ENCODE data around the gene ST3GAL3. TPM values are rescaled to one million over a fixed set of nuclear protein-coding genes. Genes with fewer than 3 reads are reported as not detected.

The ST3GAL3 gene
- polyA plus RNA-seq, 1 of the 3 experiments (the other 2 are of a cell fraction) = 20.6 TPM

- ChIA-PET CTCF (interaction anchor here (1.1 kb wide), 1 partner anchor 25 kb away, joined by 3 read pairs; no protein-coding TSS in a partner anchor), POLR2A (no interaction called here)
- H2AFZ ChIP-seq (ENCODE audit: low read depth) = no peak overlapping the region
- H4K20me1 ChIP-seq (ENCODE audit: insufficient read depth) = no peaks in the 10 kb centered on the region
- H3K27me3 ChIP-seq (ENCODE audit: insufficient read depth) = no peaks in the 10 kb centered on the region
- no peaks in the 10 kb centered on the region for H3K4me1 ChIP-seq (ENCODE audit: control insufficient read depth in 1 of 2, insufficient read depth in 2 of 2, low read depth in 1 of 2, low read length in 1 of 2)
- H3K9ac ChIP-seq = no peak overlapping the region
- TF ChIP-seq RCOR1 (IDR thresholded peaks at IDR 0.05; ENCODE audit: low read length) (no peak), NFIC (IDR thresholded peaks at IDR 0.05; ENCODE audit: borderline replicate concordance) (no peak), REST (IDR thresholded peaks at IDR 0.05; ENCODE audit: low read depth, low read length) (no peak), RXRA (IDR thresholded peaks at IDR 0.05; ENCODE audit: borderline replicate concordance, low read depth) (no peak), EP300 (IDR thresholded peaks at IDR 0.05; ENCODE audit: borderline replicate concordance in 1 of 2, low read depth in 1 of 2, low read length in 1 of 2) (no peak)
- no peak overlapping the region for H3K27ac ChIP-seq (ENCODE audit: low read depth in 2 of 2, low read length in 1 of 2)
- no peaks in the 10 kb centered on the region for H3K9me2 ChIP-seq
- H3K36me3 ChIP-seq (replicated peaks in 1 of 2; ENCODE audit: control insufficient read depth in 1 of 2, insufficient read depth in 2 of 2, low read length in 1 of 2) = peaks cover 3 to 60% of the 10 kb centered on the region in 2 experiments
- no peaks in the 10 kb centered on the region for H3K79me2 ChIP-seq (ENCODE audit: insufficient read depth)
- H3K4me2 ChIP-seq = no peak overlapping the region
- H3K4me3 ChIP-seq (ENCODE audit: low read depth in 2 of 2, low read length in 1 of 2) = no peak overlapping the region
- DNase-seq = no peak
- H3K9me3 ChIP-seq = no peaks in the 10 kb centered on the region
- no peaks in the 10 kb centered on the region for H3F3A ChIP-seq (replicated peaks; ENCODE audit: insufficient read depth)
- WGBS (ENCODE audit: low lambda C conversion rate) = 96% methylated on average over 3 of the region's 3 CpGs
Measured at GRCh38 chr1:43963006-43963405, 255.7 kb downstream of the ST3GAL3 start.

- 83% methylated on average over 5 of the region's 5 CpGs for WGBS (ENCODE audit: low lambda C conversion rate)
- no peak for DNase-seq
- H3K9ac ChIP-seq = no peak overlapping the region
- peaks cover 5% of the 10 kb centered on the region for H3F3A ChIP-seq (replicated peaks; ENCODE audit: insufficient read depth)
- CTCF ChIA-PET = interaction anchor here (1.1 to 1.2 kb wide), 2 partner anchors 26 to 29 kb away, joined by 3 read pairs; no protein-coding TSS in a partner anchor
- H3K4me2 ChIP-seq = no peak overlapping the region
- no peaks in the 10 kb centered on the region for H3K9me2 ChIP-seq
- H3K27ac ChIP-seq (ENCODE audit: low read depth in 2 of 2, low read length in 1 of 2) = no peak overlapping the region
- peaks cover 3 to 51% of the 10 kb centered on the region in 2 experiments for H3K36me3 ChIP-seq (replicated peaks in 1 of 2; ENCODE audit: control insufficient read depth in 1 of 2, insufficient read depth in 2 of 2, low read length in 1 of 2)
- H3K27me3 ChIP-seq (ENCODE audit: insufficient read depth) = no peaks in the 10 kb centered on the region
- POLR2A ChIA-PET = no interaction called here
- H3K4me3 ChIP-seq (ENCODE audit: low read depth in 2 of 2, low read length in 1 of 2) = no peak overlapping the region
- no peak overlapping the region for H2AFZ ChIP-seq (ENCODE audit: low read depth)
- no peaks in the 10 kb centered on the region for H3K9me3 ChIP-seq
- no peaks in the 10 kb centered on the region for H3K4me1 ChIP-seq (ENCODE audit: control insufficient read depth in 1 of 2, insufficient read depth in 2 of 2, low read depth in 1 of 2, low read length in 1 of 2)
- no peaks in the 10 kb centered on the region for H3K79me2 ChIP-seq (ENCODE audit: insufficient read depth)
- H4K20me1 ChIP-seq (ENCODE audit: insufficient read depth) = no peaks in the 10 kb centered on the region
- TF ChIP-seq CTCF (IDR thresholded peaks at IDR 0.05) (no peak), FOXJ3 (CRISPR knock-in tag; IDR thresholded peaks at IDR 0.05) (no peak), RXRA (IDR thresholded peaks at IDR 0.05; ENCODE audit: borderline replicate concordance, low read depth) (no peak), EP300 (IDR thresholded peaks at IDR 0.05; ENCODE audit: borderline replicate concordance in 1 of 2, low read depth in 1 of 2, low read length in 1 of 2) (no peak), RCOR1 (IDR thresholded peaks at IDR 0.05; ENCODE audit: low read length) (no peak), USF2 (IDR thresholded peaks at IDR 0.05; ENCODE audit: borderline replicate concordance, low read depth, low read length) (no peak), ZBTB33 (IDR thresholded peaks at IDR 0.05; ENCODE audit: borderline replicate concordance, low read depth) (no peak), YY1 (IDR thresholded peaks at IDR 0.05; ENCODE audit: low read depth) (no peak), USF1 (IDR thresholded peaks at IDR 0.05; ENCODE audit: borderline replicate concordance, low read depth) (no peak), NFIC (IDR thresholded peaks at IDR 0.05; ENCODE audit: borderline replicate concordance) (no peak), ELF1 (IDR thresholded peaks at IDR 0.05) (no peak), TAF1 (IDR thresholded peaks at IDR 0.05; ENCODE audit: borderline replicate concordance, low read depth, low read length) (no peak), SMC3 (IDR thresholded peaks at IDR 0.05; ENCODE audit: low read depth, low read length) (no peak), FOXM1 (IDR thresholded peaks at IDR 0.05; ENCODE audit: low read depth) (no peak), IRF3 (IDR thresholded peaks at IDR 0.05; ENCODE audit: low read depth, low read length) (no peak)
Measured at GRCh38 chr1:43963890-43964289, 256.6 kb downstream of the ST3GAL3 start.

All from SK-N-SH (cell line).